MCF 10A (cell line): ENCODE results near the gene PHOSPHO2. TPM values are rescaled to one million over a fixed set of nuclear protein-coding genes. Genes with fewer than 3 reads are reported as not detected.
"Not testable (repeated sequence)": the region's sequence is repeated elsewhere in the genome, so short reads cannot be mapped to it uniquely, and the experiment has no call there.

Experiments
- BruUV-seq: library from RNA; stranded (reverse); fragments of 400-500 nt; replicated peaks from 2 replicates; lab custom pipeline; 2021; lab: Mats Ljungman, UMichigan
- CTCF ChIA-PET: fragments of 300-600 bp; sonication (Branson Sonifier 250); formaldehyde crosslinking; extraction: SDS; loops from one replicate; lab custom pipeline; 2021; ENCODE audit warnings: antibody characterized with exemption, inconsistent platforms; lab: Yijun Ruan, JAX
- POLR2A ChIA-PET: fragments of 300-600, 350-650 bp; sonication (Branson Sonifier 250); formaldehyde crosslinking; extraction: SDS; loops from one replicate; lab custom pipeline; 2020; ENCODE audit warnings: antibody characterized with exemption, inconsistent platforms; lab: Yijun Ruan, JAX
- DNase-seq: peaks from one replicate; pipeline ENCODE4 v3.0.0-alpha.2; 2018; ENCODE audit not compliant: unreplicated experiment
- H3K27ac Mint-ChIP-seq: one replicate; pipeline ENCODE4 v1.8.0; 2022; ENCODE audit warnings: mild to moderate bottlenecking, low read depth, mixed read lengths; ENCODE audit not compliant: unreplicated experiment
- H3K27me3 Mint-ChIP-seq: one replicate; pipeline ENCODE4 v1.8.0; 2022; ENCODE audit warnings: mixed read lengths; ENCODE audit not compliant: insufficient read depth, unreplicated experiment
- H3K36me3 Mint-ChIP-seq: one replicate; pipeline ENCODE4 v1.8.0; 2022; ENCODE audit warnings: mild to moderate bottlenecking, moderate library complexity, mixed read lengths; ENCODE audit not compliant: insufficient read depth, unreplicated experiment
- H3K4me1 Mint-ChIP-seq: one replicate; pipeline ENCODE4 v1.8.0; 2022; ENCODE audit warnings: mixed read lengths; ENCODE audit not compliant: insufficient read depth, unreplicated experiment
- H3K4me3 Mint-ChIP-seq: one replicate; pipeline ENCODE4 v1.8.0; 2022; ENCODE audit warnings: mild to moderate bottlenecking, moderate library complexity, mixed read lengths; ENCODE audit not compliant: unreplicated experiment
- H3K9me3 Mint-ChIP-seq: one replicate; pipeline ENCODE4 v1.8.0; 2022; ENCODE audit warnings: mixed read lengths; ENCODE audit not compliant: unreplicated experiment
- intact Hi-C: fragments of 100-400 bp; cut with micrococcal nuclease; formaldehyde crosslinking; loops from 2 replicates; pipeline ENCODE4 v1.14.1; 2022
- total RNA-seq: library from RNA; stranded (reverse); gene quantifications from 2 replicates; pipeline ENCODE4 v1.2.3, GENCODE V29; 2022
- TF ChIP-seq, protein P1 (sequence below): fragments of 200-600 bp; IDR thresholded peaks from one replicate; pipeline ENCODE4 v1.8.0; 2022; ENCODE audit warnings: antibody characterized with exemption, mild to moderate bottlenecking; ENCODE audit not compliant: unreplicated experiment

Gene PHOSPHO2
- total RNA-seq, 1 experiment from 2014 or later: 5.4 TPM

DNA sequence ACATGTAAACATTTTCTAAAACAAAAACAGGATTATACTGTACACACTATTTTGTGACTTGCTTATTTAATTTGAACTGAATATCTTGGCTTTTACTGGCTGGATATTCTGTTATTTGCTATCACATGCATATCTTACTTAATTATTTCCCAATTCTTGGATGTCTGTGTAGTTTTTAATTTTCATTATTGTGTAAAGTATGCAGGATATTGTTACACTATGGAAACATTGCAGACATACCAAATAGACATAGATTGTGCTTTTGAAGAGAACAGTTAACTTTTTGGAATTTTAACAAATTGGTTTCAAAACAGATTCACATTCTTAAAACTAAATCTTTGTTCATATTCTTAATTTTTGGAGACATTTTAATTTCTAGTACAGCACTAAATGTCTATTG lies 2.1 kb downstream of the PHOSPHO2 start:
- H3K9me3 Mint-ChIP-seq: peaks cover under 1% of the 10 kb centered on the region
- no peak overlapping the region for H3K4me3 Mint-ChIP-seq
- BruUV-seq: no TSS peak
- H3K27me3 Mint-ChIP-seq: peaks cover 7% of the 10 kb centered on the region
- H3K36me3 Mint-ChIP-seq: peaks cover 19% of the 10 kb centered on the region
- H3K27ac Mint-ChIP-seq: no peak overlapping the region
- CTCF ChIA-PET: no interaction called here
- POLR2A ChIA-PET: interaction anchor here (1.2 kb wide), 1 partner anchor 38 kb away, joined by 3 read pairs; the partner anchor contains the start of gene KLHL23
- TF ChIP-seq, protein P1, sequence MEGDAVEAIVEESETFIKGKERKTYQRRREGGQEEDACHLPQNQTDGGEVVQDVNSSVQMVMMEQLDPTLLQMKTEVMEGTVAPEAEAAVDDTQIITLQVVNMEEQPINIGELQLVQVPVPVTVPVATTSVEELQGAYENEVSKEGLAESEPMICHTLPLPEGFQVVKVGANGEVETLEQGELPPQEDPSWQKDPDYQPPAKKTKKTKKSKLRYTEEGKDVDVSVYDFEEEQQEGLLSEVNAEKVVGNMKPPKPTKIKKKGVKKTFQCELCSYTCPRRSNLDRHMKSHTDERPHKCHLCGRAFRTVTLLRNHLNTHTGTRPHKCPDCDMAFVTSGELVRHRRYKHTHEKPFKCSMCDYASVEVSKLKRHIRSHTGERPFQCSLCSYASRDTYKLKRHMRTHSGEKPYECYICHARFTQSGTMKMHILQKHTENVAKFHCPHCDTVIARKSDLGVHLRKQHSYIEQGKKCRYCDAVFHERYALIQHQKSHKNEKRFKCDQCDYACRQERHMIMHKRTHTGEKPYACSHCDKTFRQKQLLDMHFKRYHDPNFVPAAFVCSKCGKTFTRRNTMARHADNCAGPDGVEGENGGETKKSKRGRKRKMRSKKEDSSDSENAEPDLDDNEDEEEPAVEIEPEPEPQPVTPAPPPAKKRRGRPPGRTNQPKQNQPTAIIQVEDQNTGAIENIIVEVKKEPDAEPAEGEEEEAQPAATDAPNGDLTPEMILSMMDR: no peak
- peaks cover 6% of the 10 kb centered on the region for H3K4me1 Mint-ChIP-seq
- DNase-seq: no peak
- intact Hi-C loops: loop anchor here (10.0 kb wide), 1 partner anchor 98 kb away; the partner anchor contains the start of gene SSB

DNA sequence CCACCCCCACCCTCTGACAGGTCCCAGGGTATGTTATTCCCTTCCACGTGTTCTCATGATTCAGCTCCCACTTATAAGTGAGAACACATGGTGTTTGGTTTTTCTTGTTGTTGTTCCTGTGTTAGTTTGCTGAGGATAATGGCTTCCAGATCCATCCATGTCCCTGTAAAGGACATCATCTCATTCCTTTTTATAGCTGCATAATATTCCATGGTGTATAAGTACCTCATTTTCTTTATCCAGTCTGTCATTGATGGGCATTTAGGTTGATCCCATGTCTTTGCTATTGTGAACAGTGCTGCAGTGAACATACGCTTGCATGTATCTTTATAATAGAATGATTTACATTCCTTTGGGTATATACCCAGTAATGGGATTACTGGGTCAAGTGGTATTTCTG lies 4.9 kb downstream of the PHOSPHO2 start:
- BruUV-seq, H3K27ac Mint-ChIP-seq, DNase-seq, H3K27me3 Mint-ChIP-seq, CTCF ChIA-PET, H3K9me3 Mint-ChIP-seq, H3K4me1 Mint-ChIP-seq, H3K4me3 Mint-ChIP-seq: not testable (repeated sequence)
- peaks cover 25% of the 10 kb centered on the region for H3K36me3 Mint-ChIP-seq
- intact Hi-C loops: loop anchor here (10.0 kb wide), 1 partner anchor 96 kb away; the partner anchor contains the start of gene SSB
- POLR2A ChIA-PET: interaction anchor here (0.6 to 2.5 kb wide), 3 partner anchors 11 to 86 kb away, joined by 3 to 6 read pairs (median 3); no protein-coding TSS in a partner anchor

DNA sequence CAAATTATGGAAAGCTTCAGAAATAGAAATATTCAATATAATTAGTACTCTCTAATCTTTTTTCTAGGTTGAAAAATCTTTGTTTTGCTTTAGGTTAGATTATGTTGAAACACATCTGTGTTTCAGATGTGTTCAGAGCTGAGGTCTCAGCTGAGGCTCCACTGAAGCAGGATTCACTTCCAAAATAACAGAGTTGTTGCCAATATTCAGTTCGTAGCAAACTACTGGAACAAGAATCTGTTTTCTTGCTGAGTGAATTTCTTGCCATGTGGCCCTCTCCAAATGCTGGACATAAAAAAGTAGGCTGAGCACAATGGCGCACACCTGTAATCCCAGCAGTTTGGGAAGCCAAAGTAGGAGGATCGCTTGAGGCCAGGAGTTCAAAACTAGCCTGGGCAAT lies 8.7 kb downstream of the PHOSPHO2 start:
- ChIA-PET CTCF (no interaction called here), POLR2A (interaction anchor here (0.6 to 3.9 kb wide), 3 partner anchors 8 to 106 kb away, joined by 3 to 13 read pairs (median 3); partner anchors contain the start of genes CFAP210 and PHOSPHO2)
- TF ChIP-seq, protein P1: no peak
- BruUV-seq: no TSS peak
- Mint-ChIP-seq H3K4me1 (no peaks in the 10 kb centered on the region), H3K9me3 (no peaks in the 10 kb centered on the region), H3K27me3 (no peaks in the 10 kb centered on the region), H3K27ac (no peak overlapping the region), H3K36me3 (peaks cover 19% of the 10 kb centered on the region), H3K4me3 (no peak overlapping the region)
- DNase-seq: no peak
- intact Hi-C loops: no loop called here

DNA sequence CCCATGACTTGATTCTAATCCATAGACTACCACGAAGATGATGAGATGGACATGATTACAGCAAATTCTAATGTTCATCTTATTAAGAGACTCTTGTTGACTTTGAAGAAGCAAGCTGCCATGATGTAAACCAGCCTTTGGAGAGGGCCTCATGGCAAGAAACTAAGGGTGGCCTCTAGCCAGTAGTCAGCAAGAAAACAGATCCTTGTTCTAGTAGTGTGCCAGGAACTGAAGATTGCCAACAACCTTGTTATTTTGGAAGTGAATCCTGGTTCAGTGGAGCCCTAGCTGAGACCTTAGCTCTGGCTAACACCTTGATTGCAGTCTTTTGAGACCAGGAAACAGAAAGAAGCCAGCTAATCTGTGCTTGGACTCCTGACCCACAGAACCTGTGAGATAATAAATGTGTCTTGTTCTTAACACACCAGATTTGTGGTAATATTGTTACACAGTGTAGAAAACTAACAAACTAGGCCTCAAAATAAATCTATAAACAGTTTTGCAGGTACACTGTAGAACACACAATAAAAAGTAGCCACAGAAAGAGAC lies 10.0 kb downstream of the PHOSPHO2 start:
- POLR2A ChIA-PET: interaction anchor here (0.6 to 3.9 kb wide), 5 partner anchors 9 to 120 kb away, joined by 3 to 13 read pairs (median 3); partner anchors contain the start of genes CFAP210 and PHOSPHO2
- no peaks in the 10 kb centered on the region for H3K4me1 Mint-ChIP-seq
- H3K27me3 Mint-ChIP-seq: no peaks in the 10 kb centered on the region
- CTCF ChIA-PET: interaction anchor here (0.5 to 0.6 kb wide), 4 partner anchors 18 to 838 kb away, joined by 3 to 4 read pairs (median 3); no protein-coding TSS in a partner anchor
- DNase-seq: no peak
- H3K9me3 Mint-ChIP-seq: no peaks in the 10 kb centered on the region
- TF ChIP-seq, protein P1: no peak
- no peak overlapping the region for H3K27ac Mint-ChIP-seq
- H3K4me3 Mint-ChIP-seq: no peak overlapping the region
- peaks cover 15% of the 10 kb centered on the region for H3K36me3 Mint-ChIP-seq
- no TSS peak for BruUV-seq
- intact Hi-C loops: no loop called here
